ENCODE measurements around the gene NARF. TPM values are rescaled to one million over a fixed set of nuclear protein-coding genes. Genes with fewer than 3 reads are reported as not detected.

Gene NARF
- total RNA-seq, 2 experiments from 2014 or later, result 105 to 117 TPM

- H3K27ac Mint-ChIP-seq, result no peak overlapping the region
- no peak for DNase-seq
- H3K4me1 Mint-ChIP-seq, result peaks cover 26% of the 10 kb centered on the region
- H3K27me3 Mint-ChIP-seq, result no peaks in the 10 kb centered on the region
- POLR2A ChIA-PET, result no interaction called here
- CTCF ChIA-PET, result no interaction called here
- no peak overlapping the region for H3K4me3 Mint-ChIP-seq
- no peaks in the 10 kb centered on the region for H3K9me3 Mint-ChIP-seq
- peaks cover 38% of the 10 kb centered on the region for H3K36me3 Mint-ChIP-seq (ENCODE audit: low read depth)
Measured at GRCh38 chr17:82475458-82475857, 16.9 kb downstream of the NARF start.

- H3K4me1 Mint-ChIP-seq, result peaks cover 26% of the 10 kb centered on the region
- peak overlapping the region; percentile 34 for H3K27ac Mint-ChIP-seq
- H3K27me3 Mint-ChIP-seq, result no peaks in the 10 kb centered on the region
- H3K36me3 Mint-ChIP-seq (ENCODE audit: low read depth), result peaks cover 40% of the 10 kb centered on the region
- ChIA-PET CTCF (interaction anchor here (1.6 to 1.9 kb wide), 2 partner anchors 16 to 31 kb away, joined by 3 to 5 read pairs; no protein-coding TSS in a partner anchor), POLR2A (no interaction called here)
- no peaks in the 10 kb centered on the region for H3K9me3 Mint-ChIP-seq
- no peak overlapping the region for H3K4me3 Mint-ChIP-seq
- DNase-seq, result no peak
Measured at GRCh38 chr17:82477934-82478333, 19.4 kb downstream of the NARF start.

- peaks cover 24% of the 10 kb centered on the region for H3K4me1 Mint-ChIP-seq
- H3K36me3 Mint-ChIP-seq (ENCODE audit: low read depth), result peaks cover 47% of the 10 kb centered on the region
- POLR2A ChIA-PET, result no interaction called here
- H3K27me3 Mint-ChIP-seq, result no peaks in the 10 kb centered on the region
- CTCF ChIA-PET, result interaction anchor here (0.5 to 1.5 kb wide), 2 partner anchors 20 to 1915 kb away, joined by 3 to 4 read pairs; no protein-coding TSS in a partner anchor
- no peak for DNase-seq
- no peak overlapping the region for H3K4me3 Mint-ChIP-seq
- H3K9me3 Mint-ChIP-seq, result no peaks in the 10 kb centered on the region
- H3K27ac Mint-ChIP-seq, result peak overlapping the region; percentile 89
Measured at GRCh38 chr17:82479602-82480001, 21.1 kb downstream of the NARF start.

GRCh38 chr17:82480318-82480717, 21.8 kb downstream of the NARF start:
- no peak for DNase-seq
- Mint-ChIP-seq H3K27ac (peak overlapping the region; percentile 19), H3K27me3 (no peaks in the 10 kb centered on the region), H3K36me3 (ENCODE audit: low read depth) (peaks cover 50% of the 10 kb centered on the region), H3K4me3 (no peak overlapping the region), H3K4me1 (peaks cover 24% of the 10 kb centered on the region), H3K9me3 (no peaks in the 10 kb centered on the region)
- POLR2A ChIA-PET, result no interaction called here
- CTCF ChIA-PET, result interaction anchor here (1.2 to 1.3 kb wide), 2 partner anchors 10 to 53 kb away, joined by 3 to 6 read pairs; no protein-coding TSS in a partner anchor

- H3K36me3 Mint-ChIP-seq (ENCODE audit: low read depth), result peaks cover 63% of the 10 kb centered on the region
- peaks cover 32% of the 10 kb centered on the region for H3K4me1 Mint-ChIP-seq
- ChIA-PET CTCF (no interaction called here), POLR2A (no interaction called here)
- H3K4me3 Mint-ChIP-seq, result no peak overlapping the region
- no peak for DNase-seq
- H3K9me3 Mint-ChIP-seq, result no peaks in the 10 kb centered on the region
- H3K27ac Mint-ChIP-seq, result no peak overlapping the region
- no peaks in the 10 kb centered on the region for H3K27me3 Mint-ChIP-seq
Measured at GRCh38 chr17:82483204-82483660, 24.7 kb downstream of the NARF start.

- no peaks in the 10 kb centered on the region for H3K9me3 Mint-ChIP-seq
- H3K4me3 Mint-ChIP-seq, result no peak overlapping the region
- no peak overlapping the region for H3K27ac Mint-ChIP-seq
- peaks cover 26% of the 10 kb centered on the region for H3K4me1 Mint-ChIP-seq
- ChIA-PET POLR2A (no interaction called here), CTCF (interaction anchor here (0.6 to 0.9 kb wide), 2 partner anchors 15 to 63 kb away, joined by 3 read pairs; no protein-coding TSS in a partner anchor)
- no peaks in the 10 kb centered on the region for H3K27me3 Mint-ChIP-seq
- peaks cover 67% of the 10 kb centered on the region for H3K36me3 Mint-ChIP-seq (ENCODE audit: low read depth)
- DNase-seq, result no peak
Measured at GRCh38 chr17:82483836-82484235, 25.3 kb downstream of the NARF start.

GRCh38 chr17:82486231-82487094, 27.9 kb downstream of the NARF start:
- Mint-ChIP-seq H3K27ac (peak overlapping the region; percentile 86), H3K4me1 (peaks cover 19% of the 10 kb centered on the region), H3K9me3 (no peaks in the 10 kb centered on the region), H3K36me3 (ENCODE audit: low read depth) (peaks cover 59% of the 10 kb centered on the region), H3K27me3 (no peaks in the 10 kb centered on the region), H3K4me3 (no peak overlapping the region)
- CTCF ChIA-PET, result no interaction called here
- POLR2A ChIA-PET, result no interaction called here
- peak; percentile 25 for DNase-seq

GRCh38 chr17:82487910-82488309, 29.4 kb downstream of the NARF start:
- peaks cover 19% of the 10 kb centered on the region for H3K4me1 Mint-ChIP-seq
- H3K36me3 Mint-ChIP-seq (ENCODE audit: low read depth), result peaks cover 49% of the 10 kb centered on the region
- H3K27ac Mint-ChIP-seq, result peak overlapping the region; percentile 64
- no peaks in the 10 kb centered on the region for H3K27me3 Mint-ChIP-seq
- CTCF ChIA-PET, result no interaction called here
- no peaks in the 10 kb centered on the region for H3K9me3 Mint-ChIP-seq
- DNase-seq, result no peak
- H3K4me3 Mint-ChIP-seq, result no peak overlapping the region
- POLR2A ChIA-PET, result no interaction called here

- H3K4me3 Mint-ChIP-seq, result no peak overlapping the region
Measured at GRCh38 chr17:82489117-82489516, 30.6 kb downstream of the NARF start.

GRCh38 chr17:82489851-82490511, 31.4 kb downstream of the NARF start:
- ChIA-PET POLR2A (no interaction called here), CTCF (interaction anchor here (2.2 kb wide), 1 partner anchor 20 kb away, joined by 5 read pairs; no protein-coding TSS in a partner anchor)
- H3K27ac Mint-ChIP-seq, result no peak overlapping the region
- H3K4me1 Mint-ChIP-seq, result peaks cover 31% of the 10 kb centered on the region
- H3K9me3 Mint-ChIP-seq, result no peaks in the 10 kb centered on the region
- DNase-seq, result no peak
- peaks cover 34% of the 10 kb centered on the region for H3K36me3 Mint-ChIP-seq (ENCODE audit: low read depth)
- no peaks in the 10 kb centered on the region for H3K27me3 Mint-ChIP-seq
- no peak overlapping the region for H3K4me3 Mint-ChIP-seq

More at GRCh38 chr17:82489117-82489516, 30.6 kb downstream of the NARF start:
- DNase-seq, result no peak
- POLR2A ChIA-PET, result no interaction called here
- no peaks in the 10 kb centered on the region for H3K9me3 Mint-ChIP-seq
- H3K4me1 Mint-ChIP-seq, result peaks cover 23% of the 10 kb centered on the region
- CTCF ChIA-PET, result interaction anchor here (0.7 to 2.2 kb wide), 2 partner anchors 12 to 19 kb away, joined by 3 to 5 read pairs; no protein-coding TSS in a partner anchor
- no peak overlapping the region for H3K27ac Mint-ChIP-seq
- peaks cover 39% of the 10 kb centered on the region for H3K36me3 Mint-ChIP-seq (ENCODE audit: low read depth)
- H3K27me3 Mint-ChIP-seq, result no peaks in the 10 kb centered on the region

- no peaks in the 10 kb centered on the region for H3K9me3 Mint-ChIP-seq
- DNase-seq, result no peak
- no peak overlapping the region for H3K27ac Mint-ChIP-seq
- ChIA-PET POLR2A (no interaction called here), CTCF (interaction anchor here (0.6 to 2.2 kb wide), 2 partner anchors 20 to 147 kb away, joined by 3 to 5 read pairs; no protein-coding TSS in a partner anchor)
- H3K4me3 Mint-ChIP-seq, result no peak overlapping the region
- peaks cover 31% of the 10 kb centered on the region for H3K4me1 Mint-ChIP-seq
- H3K27me3 Mint-ChIP-seq, result no peaks in the 10 kb centered on the region
- peaks cover 29% of the 10 kb centered on the region for H3K36me3 Mint-ChIP-seq (ENCODE audit: low read depth)
Measured at GRCh38 chr17:82490512-82491195, 32.1 kb downstream of the NARF start.

GRCh38 chr17:82491196-82491530, 32.6 kb downstream of the NARF start:
- ChIA-PET CTCF (interaction anchor here (0.6 to 2.2 kb wide), 3 partner anchors 21 to 148 kb away, joined by 3 to 5 read pairs (median 3); no protein-coding TSS in a partner anchor), POLR2A (no interaction called here)
- no peaks in the 10 kb centered on the region for H3K9me3 Mint-ChIP-seq
- H3K36me3 Mint-ChIP-seq (ENCODE audit: low read depth), result peaks cover 25% of the 10 kb centered on the region
- H3K4me3 Mint-ChIP-seq, result no peak overlapping the region
- H3K27me3 Mint-ChIP-seq, result no peaks in the 10 kb centered on the region
- no peak for DNase-seq
- H3K27ac Mint-ChIP-seq, result no peak overlapping the region
- peaks cover 31% of the 10 kb centered on the region for H3K4me1 Mint-ChIP-seq

Measured in activated CD4-positive, alpha-beta T cell treated with anti-CD3 and anti-CD28 coated beads, Interleukin-2, amount 10 ng/mL, durations not matched to agents 7 days and 5 days (primary cell).